ENCODE measurements around the gene BPIFB4. TPM values are rescaled to one million over a fixed set of nuclear protein-coding genes. Genes with fewer than 3 reads are reported as not detected.
"Not testable (repeated sequence)": the region's sequence is repeated elsewhere in the genome, so short reads cannot be mapped to it uniquely, and the experiment has no call there.

The BPIFB4 gene
- total and polyA plus RNA-seq, 9 donors, result 0.07 to 0.30 (median 0.09) TPM; not detected in 3

DNA sequence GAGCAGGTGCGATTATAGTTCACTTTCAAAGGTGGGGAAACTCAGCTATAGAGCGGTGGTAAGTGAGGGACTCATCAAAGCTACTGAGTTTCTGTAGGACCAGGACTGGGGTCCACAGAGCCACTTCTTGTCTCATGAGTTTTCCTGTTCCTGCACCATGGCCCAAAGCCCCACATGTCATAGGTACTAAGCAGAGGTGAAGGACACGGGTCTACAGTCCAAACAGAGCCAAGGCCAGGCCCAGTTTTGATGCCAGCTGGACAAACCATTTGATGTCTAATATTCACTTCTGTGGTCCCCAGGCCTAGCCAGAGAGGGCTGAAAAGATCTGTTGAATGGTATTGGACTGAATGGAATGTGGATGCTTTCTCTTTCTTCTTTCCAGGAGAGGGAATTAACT, 37.0 kb upstream of the BPIFB4 start:
- Histone ChIP-seq H3K4me1 (ENCODE audit: control insufficient read depth, insufficient read depth, low read length) (no peaks in the 10 kb centered on the region), H3K27me3 (ENCODE audit: control insufficient read depth, insufficient read depth, low read length) (peaks cover 3% of the 10 kb centered on the region), H3K4me3 (ENCODE audit: low read length) (no peak overlapping the region), H3K27ac (ENCODE audit: low read length) (no peak overlapping the region), H3K9me3 (replicated peaks; ENCODE audit: control insufficient read depth, low read depth, low read length) (peaks cover 2% of the 10 kb centered on the region), H3K36me3 (ENCODE audit: control insufficient read depth, insufficient read depth, low read length) (no peaks in the 10 kb centered on the region)
- 100% methylated on average over 1 of the region's 3 CpGs for WGBS (ENCODE audit: insufficient coverage)
- DNase-seq, result no peak

DNA sequence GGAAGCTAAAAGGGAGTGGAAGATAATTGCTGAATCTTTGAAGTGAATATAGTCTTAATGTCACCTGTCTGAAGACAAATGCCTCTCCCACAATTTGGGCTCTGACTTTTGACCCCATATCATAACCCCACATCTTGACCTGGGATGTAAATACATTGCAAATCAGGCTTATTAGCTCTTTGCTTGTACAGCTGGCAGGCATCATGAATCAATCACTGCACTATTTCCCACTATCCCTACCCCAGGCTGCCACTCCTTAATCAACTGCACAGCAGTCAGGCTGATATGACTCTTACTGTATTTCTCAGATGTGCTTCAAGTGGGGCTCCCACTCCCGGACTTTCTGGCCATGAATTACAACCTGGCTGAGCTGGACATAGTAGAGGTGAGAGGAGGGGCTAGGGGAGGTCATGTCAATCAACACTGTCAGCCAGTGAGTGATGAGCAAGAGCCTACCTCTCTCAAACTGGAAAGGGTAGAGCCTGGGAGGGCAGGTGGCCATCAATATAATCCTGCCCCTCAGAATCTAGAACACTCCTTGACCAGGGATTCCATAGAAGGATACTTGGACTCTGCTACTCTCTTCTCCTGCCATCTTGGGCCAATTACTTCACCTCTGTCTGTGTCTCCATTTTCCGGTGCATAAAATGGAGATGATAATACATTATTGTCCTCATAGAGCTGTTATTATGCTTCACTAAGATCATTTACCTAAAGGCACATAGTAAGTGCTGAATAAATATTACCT, 36.3 kb upstream of the BPIFB4 start:
- WGBS (ENCODE audit: insufficient coverage), result no CpG with 5 or more reads among the region's 2 CpGs
- H3K27me3 ChIP-seq (ENCODE audit: control insufficient read depth, insufficient read depth, low read length), result peaks cover 3% of the 10 kb centered on the region
- no peak for DNase-seq

DNA sequence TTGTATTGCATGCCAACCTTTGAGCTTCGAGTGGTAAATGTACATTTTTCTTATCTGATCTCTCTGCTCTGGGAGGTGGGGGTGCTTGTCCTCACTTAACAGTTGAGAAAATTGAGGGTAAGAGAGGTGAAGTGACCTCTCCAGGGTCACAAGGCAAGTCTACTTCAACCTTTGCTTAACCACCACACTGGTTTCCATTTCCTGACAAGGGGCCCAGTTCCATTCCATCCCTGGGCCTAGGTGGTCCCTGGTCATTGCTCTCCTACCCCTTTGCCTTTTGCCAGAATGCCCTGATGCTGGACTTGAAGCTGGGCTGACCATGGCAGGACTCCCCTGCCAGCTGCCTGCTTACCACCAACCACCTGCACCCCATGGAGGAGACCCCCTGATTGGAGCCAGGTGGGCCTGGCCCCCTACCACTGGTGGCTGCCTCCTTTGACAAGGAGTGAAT, 35.7 kb upstream of the BPIFB4 start:
- H3K27me3 ChIP-seq (ENCODE audit: control insufficient read depth, insufficient read depth, low read length), result peaks cover 3% of the 10 kb centered on the region
- no peak for DNase-seq
- no peak overlapping the region for H3K27ac ChIP-seq (ENCODE audit: low read length)
- peaks cover 2% of the 10 kb centered on the region for H3K9me3 ChIP-seq (replicated peaks; ENCODE audit: control insufficient read depth, low read depth, low read length)
- WGBS (ENCODE audit: insufficient coverage), result 40% methylated on average over 1 of the region's 1 CpG
- no peaks in the 10 kb centered on the region for H3K36me3 ChIP-seq (ENCODE audit: control insufficient read depth, insufficient read depth, low read length)
- no peaks in the 10 kb centered on the region for H3K4me1 ChIP-seq (ENCODE audit: control insufficient read depth, insufficient read depth, low read length)
- no peak overlapping the region for H3K4me3 ChIP-seq (ENCODE audit: low read length)

More for the DNA sequence above, 36.3 kb upstream of the BPIFB4 start:
- Histone ChIP-seq H3K27ac (ENCODE audit: low read length) (no peak overlapping the region), H3K36me3 (ENCODE audit: control insufficient read depth, insufficient read depth, low read length) (no peaks in the 10 kb centered on the region), H3K4me1 (ENCODE audit: control insufficient read depth, insufficient read depth, low read length) (no peaks in the 10 kb centered on the region), H3K9me3 (replicated peaks; ENCODE audit: control insufficient read depth, low read depth, low read length) (peaks cover 2% of the 10 kb centered on the region), H3K4me3 (ENCODE audit: low read length) (no peak overlapping the region)

DNA sequence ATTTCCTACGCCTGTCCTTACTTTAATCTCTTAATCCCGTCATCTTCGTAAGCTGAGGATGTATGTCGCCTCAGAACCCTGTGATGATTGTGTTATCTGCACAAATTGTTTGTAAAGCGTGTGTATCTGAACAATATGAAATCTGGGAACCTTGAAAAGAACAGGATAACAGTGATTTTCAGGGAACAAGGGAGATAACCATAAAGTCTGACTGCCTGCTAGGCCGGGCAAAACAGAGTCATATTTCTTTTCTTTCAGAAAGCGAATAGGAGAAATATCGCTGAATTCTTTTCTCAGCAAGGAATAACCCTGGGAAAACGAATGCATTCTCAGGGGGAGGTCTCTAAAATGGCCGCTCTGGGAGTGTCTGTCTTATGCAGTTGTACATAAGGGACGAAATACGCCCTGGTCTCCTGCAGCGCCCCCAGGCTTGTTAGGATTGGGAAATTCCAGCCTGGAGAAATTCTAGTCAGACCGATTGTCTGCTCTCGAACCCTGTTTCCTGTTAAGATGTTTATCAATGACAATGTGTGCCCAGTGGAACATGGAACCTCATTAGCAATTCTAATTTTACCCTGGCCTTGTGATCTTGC, 34.2 kb upstream of the BPIFB4 start:
- not testable (repeated sequence) for H3K27ac ChIP-seq (ENCODE audit: low read length); H3K9me3 ChIP-seq (replicated peaks; ENCODE audit: control insufficient read depth, low read depth, low read length); H3K36me3 ChIP-seq (ENCODE audit: control insufficient read depth, insufficient read depth, low read length); DNase-seq; H3K4me1 ChIP-seq (ENCODE audit: control insufficient read depth, insufficient read depth, low read length); H3K4me3 ChIP-seq (ENCODE audit: low read length); H3K27me3 ChIP-seq (ENCODE audit: control insufficient read depth, insufficient read depth, low read length)
- WGBS (ENCODE audit: insufficient coverage), result 88% methylated on average over 12 of the region's 15 CpGs

DNA sequence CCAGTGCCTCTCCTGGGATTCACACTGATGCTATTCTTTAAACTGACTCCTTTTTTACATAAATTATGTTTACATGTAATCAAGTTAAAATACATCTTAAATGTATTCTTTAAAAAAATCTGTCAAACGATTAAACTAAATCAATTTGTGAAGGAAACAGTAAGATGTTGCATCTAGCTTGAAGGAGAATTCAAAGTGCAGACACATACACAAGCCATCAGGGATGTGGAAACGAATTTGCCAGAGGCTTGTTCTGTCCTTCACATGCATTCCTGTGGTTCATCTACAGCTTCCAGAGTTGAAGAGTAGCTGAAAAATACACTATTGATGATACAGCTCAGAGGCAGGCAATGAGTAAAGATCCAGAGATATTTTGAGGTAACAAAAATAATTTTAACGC, 33.0 kb upstream of the BPIFB4 start:
- Histone ChIP-seq H3K36me3 (ENCODE audit: control insufficient read depth, insufficient read depth, low read length) (no peaks in the 10 kb centered on the region), H3K4me3 (ENCODE audit: low read length) (no peak overlapping the region), H3K4me1 (ENCODE audit: control insufficient read depth, insufficient read depth, low read length) (no peaks in the 10 kb centered on the region), H3K27ac (ENCODE audit: low read length) (no peak overlapping the region), H3K27me3 (ENCODE audit: control insufficient read depth, insufficient read depth, low read length) (no peaks in the 10 kb centered on the region), H3K9me3 (replicated peaks; ENCODE audit: control insufficient read depth, low read depth, low read length) (peaks cover 2% of the 10 kb centered on the region)
- WGBS (ENCODE audit: insufficient coverage), result no CpG with 5 or more reads among the region's 3 CpGs
- no peak for DNase-seq

DNA sequence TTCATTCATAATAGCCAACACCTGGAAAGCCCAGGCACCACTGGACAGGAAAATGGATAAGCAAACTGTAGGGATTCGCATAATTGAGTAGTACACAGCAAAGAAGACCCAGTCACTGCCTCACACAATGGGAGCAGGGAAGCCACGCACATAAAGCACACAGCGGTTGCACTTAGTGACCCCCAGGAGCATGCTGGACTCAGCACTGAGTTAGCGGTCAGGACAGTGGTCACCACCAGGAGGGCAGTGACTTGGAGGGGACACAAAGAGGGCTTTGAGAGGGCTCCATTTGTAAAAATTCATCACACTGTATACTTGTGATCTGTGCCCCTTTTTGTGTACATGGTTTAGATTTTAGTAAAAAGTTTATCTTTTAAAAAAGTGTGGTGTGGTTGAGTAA, 28.1 kb upstream of the BPIFB4 start:
- 100% methylated on average over 1 of the region's 4 CpGs for WGBS (ENCODE audit: insufficient coverage)
- Histone ChIP-seq H3K27ac (ENCODE audit: low read length) (no peak overlapping the region), H3K27me3 (ENCODE audit: control insufficient read depth, insufficient read depth, low read length) (no peaks in the 10 kb centered on the region), H3K4me3 (ENCODE audit: low read length) (no peak overlapping the region), H3K36me3 (ENCODE audit: control insufficient read depth, insufficient read depth, low read length) (no peaks in the 10 kb centered on the region), H3K4me1 (ENCODE audit: control insufficient read depth, insufficient read depth, low read length) (peaks cover 2% of the 10 kb centered on the region), H3K9me3 (replicated peaks; ENCODE audit: control insufficient read depth, low read depth, low read length) (no peaks in the 10 kb centered on the region)
- no peak for DNase-seq

DNA sequence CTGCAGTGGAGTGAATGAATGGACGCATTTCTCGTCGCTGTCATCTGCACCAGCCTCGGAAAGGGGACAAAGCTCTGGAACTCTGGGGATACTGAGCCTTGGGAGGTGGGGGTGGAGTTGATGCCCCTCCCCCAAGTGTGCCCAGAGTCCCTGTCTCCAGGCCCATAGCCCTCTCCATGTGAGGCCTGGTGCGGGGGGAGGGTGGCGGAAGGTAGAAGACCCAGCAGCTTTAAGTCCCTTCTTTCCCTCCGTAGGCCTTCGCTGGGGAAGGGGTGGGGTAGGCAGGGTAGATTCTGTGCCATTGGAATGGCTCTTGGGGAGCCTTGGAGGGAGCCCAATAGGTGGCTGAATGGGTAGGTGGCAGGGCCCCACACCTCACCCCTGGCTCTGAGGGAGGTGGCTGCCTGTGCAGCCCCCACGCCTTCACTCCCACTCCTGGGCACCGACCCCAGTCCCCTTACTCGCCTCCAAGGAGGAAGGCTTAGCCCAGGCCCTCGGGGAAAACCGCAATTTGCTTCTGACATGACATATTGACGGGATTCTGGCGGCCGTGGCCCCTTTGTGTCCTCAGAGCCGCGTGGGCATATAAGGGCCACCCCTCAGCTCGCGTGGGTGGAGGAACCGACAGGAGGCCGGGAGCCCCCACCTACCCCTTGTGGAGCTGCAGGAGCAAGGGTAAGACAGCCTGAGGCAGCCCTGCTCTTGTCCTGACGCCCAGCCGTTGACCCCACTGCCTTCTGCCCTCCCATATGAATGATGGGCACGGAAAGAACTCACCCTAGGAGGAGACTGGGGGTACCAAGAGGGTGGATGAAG, 25.9 kb upstream of the BPIFB4 start, which contains the start of gene BPIFB3:
Gene BPIFB3, plus strand, starts transcription at position 613 of the 816 bp plus-strand sequence. CDS start 1,533 bp downstream, outside the sequence.
- Histone ChIP-seq H3K27me3 (ENCODE audit: control insufficient read depth, insufficient read depth, low read length) (no peaks in the 10 kb centered on the region), H3K4me3 (ENCODE audit: low read length) (no peak within 1 kb of the TSS), H3K4me1 (ENCODE audit: control insufficient read depth, insufficient read depth, low read length) (peaks cover 2% of the 10 kb centered on the region), H3K9me3 (replicated peaks; ENCODE audit: control insufficient read depth, low read depth, low read length) (no peaks in the 10 kb centered on the region), H3K27ac (ENCODE audit: low read length) (no peak within 1 kb of the TSS), H3K36me3 (ENCODE audit: control insufficient read depth, insufficient read depth, low read length) (no peaks in the 10 kb centered on the region)
- DNase-seq, result no peak
- 77% methylated on average over 14 of the region's 25 CpGs for WGBS (ENCODE audit: insufficient coverage)

DNA sequence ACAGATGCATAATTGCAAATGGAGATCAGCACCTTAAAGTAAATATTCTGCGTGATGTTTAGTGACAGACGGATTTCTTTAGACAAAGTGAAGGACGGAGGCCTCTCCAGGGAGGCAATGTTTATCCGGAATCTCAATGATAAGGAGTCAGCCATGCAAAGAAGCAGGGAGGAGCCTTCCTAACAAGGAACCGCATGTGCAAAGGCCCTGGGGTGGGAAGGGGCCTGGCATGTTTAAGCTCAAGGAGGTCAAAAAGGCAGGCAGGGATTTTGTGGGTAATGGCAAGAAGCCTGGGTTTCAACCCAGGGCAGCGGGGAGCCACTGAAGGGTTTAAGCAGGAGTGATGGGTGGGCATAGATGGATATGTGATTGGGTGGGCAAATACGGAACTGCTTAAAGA, 25.1 kb upstream of the BPIFB4 start:
- no peaks in the 10 kb centered on the region for H3K27me3 ChIP-seq (ENCODE audit: control insufficient read depth, insufficient read depth, low read length)

DNA sequence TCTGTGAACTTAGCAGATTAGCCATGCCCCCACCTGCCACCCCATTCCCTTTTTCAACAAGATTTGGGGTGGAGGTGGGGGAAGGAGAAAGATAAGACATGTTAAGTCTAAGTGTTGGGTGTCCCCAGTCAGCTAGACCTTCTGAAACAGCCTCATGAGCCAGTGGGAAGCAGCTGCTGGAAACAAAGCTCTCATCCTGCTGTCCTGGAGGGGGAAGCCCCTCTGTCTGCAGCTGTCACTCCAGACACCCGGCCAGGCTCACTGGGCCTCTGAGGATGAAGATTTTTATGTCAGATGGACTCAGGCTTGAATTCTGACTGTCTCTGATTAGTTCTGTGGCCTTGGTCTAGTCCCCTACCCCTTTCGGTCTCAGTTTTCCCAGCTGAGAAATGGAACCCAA, 24.7 kb upstream of the BPIFB4 start:
- peaks cover 2% of the 10 kb centered on the region for H3K4me1 ChIP-seq (ENCODE audit: control insufficient read depth, insufficient read depth, low read length)
- no peaks in the 10 kb centered on the region for H3K27me3 ChIP-seq (ENCODE audit: control insufficient read depth, insufficient read depth, low read length)
- H3K27ac ChIP-seq (ENCODE audit: low read length), result no peak overlapping the region
- H3K4me3 ChIP-seq (ENCODE audit: low read length), result no peak overlapping the region
- DNase-seq, result peak; percentile 24
- 92% methylated on average over 2 of the region's 2 CpGs for WGBS (ENCODE audit: insufficient coverage)
- no peaks in the 10 kb centered on the region for H3K36me3 ChIP-seq (ENCODE audit: control insufficient read depth, insufficient read depth, low read length)
- H3K9me3 ChIP-seq (replicated peaks; ENCODE audit: control insufficient read depth, low read depth, low read length), result no peaks in the 10 kb centered on the region

More for the DNA sequence above, 25.1 kb upstream of the BPIFB4 start:
- WGBS (ENCODE audit: insufficient coverage), result 94% methylated on average over 5 of the region's 7 CpGs
- H3K4me3 ChIP-seq (ENCODE audit: low read length), result no peak overlapping the region
- DNase-seq, result no peak
- no peaks in the 10 kb centered on the region for H3K9me3 ChIP-seq (replicated peaks; ENCODE audit: control insufficient read depth, low read depth, low read length)
- no peak overlapping the region for H3K27ac ChIP-seq (ENCODE audit: low read length)
- peaks cover 2% of the 10 kb centered on the region for H3K4me1 ChIP-seq (ENCODE audit: control insufficient read depth, insufficient read depth, low read length)
- H3K36me3 ChIP-seq (ENCODE audit: control insufficient read depth, insufficient read depth, low read length), result no peaks in the 10 kb centered on the region

DNA sequence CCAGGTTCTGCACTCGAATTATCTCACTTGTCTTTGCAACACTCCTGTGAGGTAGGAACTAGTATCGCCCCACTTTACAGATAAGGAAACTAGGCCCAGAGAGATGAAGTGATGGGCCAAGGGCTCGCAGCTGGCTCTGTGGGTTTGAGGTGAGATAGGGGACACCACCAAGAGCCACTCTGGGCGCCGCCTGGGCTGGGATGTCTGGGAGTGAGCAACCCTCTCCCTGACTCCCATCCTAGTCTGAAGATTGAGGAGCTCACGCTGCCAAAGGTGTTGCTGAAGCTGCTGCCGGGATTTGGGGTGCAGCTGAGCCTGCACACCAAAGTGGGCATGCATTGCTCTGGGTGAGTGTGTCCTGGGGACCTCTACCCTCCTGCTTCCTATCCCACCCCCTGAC, 20.3 kb upstream of the BPIFB4 start:
- no peaks in the 10 kb centered on the region for H3K27me3 ChIP-seq (ENCODE audit: control insufficient read depth, insufficient read depth, low read length)
- peaks cover 17% of the 10 kb centered on the region for H3K4me1 ChIP-seq (ENCODE audit: control insufficient read depth, insufficient read depth, low read length)
- 86% methylated on average over 2 of the region's 7 CpGs for WGBS (ENCODE audit: insufficient coverage)
- H3K27ac ChIP-seq (ENCODE audit: low read length), result no peak overlapping the region
- no peaks in the 10 kb centered on the region for H3K9me3 ChIP-seq (replicated peaks; ENCODE audit: control insufficient read depth, low read depth, low read length)
- DNase-seq, result no peak
- no peak overlapping the region for H3K4me3 ChIP-seq (ENCODE audit: low read length)
- no peaks in the 10 kb centered on the region for H3K36me3 ChIP-seq (ENCODE audit: control insufficient read depth, insufficient read depth, low read length)

Measured in muscle of leg (tissue), 11 donors.